Measurements from ENCODE around the gene DSC2. TPM values are rescaled to one million over a fixed set of nuclear protein-coding genes. Genes with fewer than 3 reads are reported as not detected.

Gene DSC2
- total and polyA plus RNA-seq, 2 of the 8 experiments (the other 6 are each of a cell fraction or from before 2014, with no cell fraction given): 4.6 to 39.7 TPM

- Histone ChIP-seq H3K4ac (replicated peaks; ENCODE audit: insufficient read length, low read depth, low read length) (no peak overlapping the region), H4K91ac (replicated peaks; ENCODE audit: insufficient read length, low read length) (no peak overlapping the region), H4K5ac (ENCODE audit: insufficient read length, low read depth, low read length) (no peak overlapping the region), H3K79me2 (ENCODE audit: control insufficient read depth in 1 of 2, insufficient read depth in 2 of 2, low read length in 2 of 2) (no peaks in the 10 kb centered on the region), H3K9me3 (ENCODE audit: insufficient read depth in 2 of 2, low read depth in 1 of 2, low read length in 1 of 2) (no peaks in the 10 kb centered on the region), H2AK5ac (ENCODE audit: low read depth, low read length) (no peak overlapping the region), H3K27me3 (replicated peaks in 1 of 4; ENCODE audit: control insufficient read depth in 3 of 4, extremely low read depth in 1 of 4, insufficient read depth in 3 of 4, low read length in 3 of 4) (no peaks in the 10 kb centered on the region), H4K20me1 (replicated peaks in 1 of 2; ENCODE audit: control insufficient read depth in 1 of 2, insufficient read depth in 2 of 2, low read length in 2 of 2) (no peaks in the 10 kb centered on the region), H3K4me3 (ENCODE audit: extremely low read depth in 1 of 4, insufficient read depth in 2 of 4, low read depth in 3 of 4, low read length in 4 of 4) (no peak overlapping the region), H2BK5ac (ENCODE audit: low read depth, low read length) (no peak overlapping the region), H3K18ac (ENCODE audit: extremely low read depth, low read length) (no peak overlapping the region), H3K56ac (replicated peaks; ENCODE audit: insufficient read length, low read depth, low read length) (no peak overlapping the region), H2BK15ac (ENCODE audit: low read length) (no peak overlapping the region), H3K79me1 (ENCODE audit: low read depth, low read length) (no peaks in the 10 kb centered on the region), H2BK120ac (replicated peaks; ENCODE audit: low read depth, low read length) (no peak overlapping the region), H3K27ac (ENCODE audit: low read depth, low read length) (no peak overlapping the region), H2BK20ac (ENCODE audit: low read length) (no peak overlapping the region), H2BK12ac (ENCODE audit: low read depth, low read length) (no peak overlapping the region), H2AFZ (ENCODE audit: low read length) (no peak overlapping the region), H3K23ac (ENCODE audit: insufficient read length) (no peak overlapping the region), H4K8ac (ENCODE audit: extremely low read depth, insufficient read depth, low read length) (no peak overlapping the region), H3K14ac (ENCODE audit: insufficient read length) (no peak overlapping the region), H3K4me2 (ENCODE audit: insufficient read depth in 1 of 2, low read depth in 2 of 2, low read length in 2 of 2) (no peak overlapping the region), H3K23me2 (ENCODE audit: low read depth, low read length) (no peaks in the 10 kb centered on the region), H3K4me1 (replicated peaks in 1 of 4; ENCODE audit: control insufficient read depth in 3 of 4, insufficient read depth in 4 of 4, low read length in 3 of 4) (no peaks in the 10 kb centered on the region), H3K36me3 (ENCODE audit: control insufficient read depth in 2 of 4, insufficient read depth in 4 of 4, low read length in 3 of 4) (no peaks in the 10 kb centered on the region), H3K9ac (replicated peaks in 1 of 4; ENCODE audit: extremely low read depth in 1 of 4, low read depth in 3 of 4, low read length in 3 of 4) (no peak overlapping the region)
- CTCF ChIA-PET (ENCODE audit: partially characterized antibody): interaction anchor here (1.3 kb wide), 1 partner anchor 312 kb away, joined by 4 read pairs; no protein-coding TSS in a partner anchor
- POLR2A ChIA-PET (ENCODE audit: partially characterized antibody): interaction anchor here (1.0 to 4.0 kb wide), 3 partner anchors 10 to 48 kb away, joined by 3 to 13 read pairs (median 5); partner anchors contain the start of gene DSC2
- TF ChIP-seq JUN (IDR thresholded peaks at IDR 0.05; ENCODE audit: low read depth, low read length) (no peak), KDM4A (IDR thresholded peaks at IDR 0.05; ENCODE audit: low read depth, low read length, severe bottlenecking) (no peak), SP1 (IDR thresholded peaks at IDR 0.05; ENCODE audit: low read depth, low read length) (no peak), NANOG (IDR thresholded peaks at IDR 0.05; ENCODE audit: insufficient read depth, low read depth, low read length, poor library complexity, severe bottlenecking) (no peak), ZNF274 (IDR thresholded peaks at IDR 0.05; ENCODE audit: borderline replicate concordance, extremely low read depth, low read length) (no peak), SIRT6 (IDR thresholded peaks at IDR 0.05; ENCODE audit: low read length) (no peak)
- FAIRE-seq: no peak
- DNase-seq (ENCODE audit: low read depth in 1 of 2, low spot score in 2 of 2): no peak
- 94% methylated on average over 2 of the region's 2 CpGs; no CpG with 5 or more reads in 1 of the 2 experiments for WGBS, 2 experiments (ENCODE audit: extremely low coverage in 1 of 2, insufficient coverage in 1 of 2, insufficient read length in 1 of 2, insufficient replicate concordance in 2 of 2, low coverage in 1 of 2, low lambda C conversion rate in 2 of 2, missing lambda C conversion rate in 1 of 2)
These were observed 10.6 kb upstream of the DSC2 start for GRCh38 chr18:31112804-31113203.

Measured in H1 (cell line).